Coronary artery (tissue), 2 donors: ENCODE data around the gene CENPF.
"Not testable (repeated sequence)": the region's sequence is repeated elsewhere in the genome, so short reads cannot be mapped to it uniquely, and the experiment has no call there.

Source experiments
- DNase-seq: peaks from one replicate; pipeline ENCODE4 v3.0.0-alpha.2; 2017; ENCODE audit warnings: low spot score
- H3K27ac ChIP-seq, 2 donors: fragments of 200-600 bp; sonication (generic); one replicate each; pipeline ENCODE4 v1.5.1; 2016 to 2019
- H3K4me3 ChIP-seq: fragments of 200-600 bp; sonication (generic); 2 replicates; pipeline ENCODE4 v1.5.1; 2016; ENCODE audit warnings: mild to moderate bottlenecking, moderate library complexity
- CTCF ChIP-seq: fragments of 200-600 bp; sonication (generic); IDR thresholded peaks from one replicate; pipeline ENCODE4 v1.5.1; 2019; ENCODE audit warnings: antibody characterized with exemption

Gene CENPF

GRCh38 chr1:214603819-214604252 lies 841 bp downstream of the CENPF start:
- no peak for DNase-seq
- TF ChIP-seq CTCF, result no peak
- Histone ChIP-seq H3K27ac (no peak overlapping the region), H3K4me3 (peak overlapping the region; percentile 89)

- no peak for TF ChIP-seq CTCF
- no peak overlapping the region for H3K27ac ChIP-seq
- no peak for DNase-seq
- no peak overlapping the region for H3K4me3 ChIP-seq
Observed at GRCh38 chr1:214604523-214604922, 1.5 kb downstream of the CENPF start.

- not testable (repeated sequence) for H3K4me3 ChIP-seq, DNase-seq, H3K27ac ChIP-seq
Observed at GRCh38 chr1:214605484-214605883, 2.5 kb downstream of the CENPF start.

GRCh38 chr1:214605933-214606925 lies 3.2 kb downstream of the CENPF start:
- H3K4me3 ChIP-seq, DNase-seq, H3K27ac ChIP-seq: not testable (repeated sequence)

GRCh38 chr1:214607492-214608215 lies 4.7 kb downstream of the CENPF start:
- H3K4me3 ChIP-seq, H3K27ac ChIP-seq, DNase-seq: not testable (repeated sequence)

- not testable (repeated sequence) for DNase-seq, H3K27ac ChIP-seq, H3K4me3 ChIP-seq
Observed at GRCh38 chr1:214608216-214608783, 5.3 kb downstream of the CENPF start.

GRCh38 chr1:214608817-214609216 lies 5.8 kb downstream of the CENPF start:
- not testable (repeated sequence) for H3K4me3 ChIP-seq, DNase-seq, H3K27ac ChIP-seq

- Histone ChIP-seq H3K27ac (no peak overlapping the region), H3K4me3 (no peak overlapping the region)
- no peak for DNase-seq
- TF ChIP-seq CTCF, result no peak
Observed at GRCh38 chr1:214609692-214610091, 6.7 kb downstream of the CENPF start.

- not testable (repeated sequence) for H3K4me3 ChIP-seq, H3K27ac ChIP-seq, DNase-seq
Observed at GRCh38 chr1:214610136-214610535, 7.1 kb downstream of the CENPF start.

GRCh38 chr1:214615109-214615508 lies 12.1 kb downstream of the CENPF start:
- no peak overlapping the region for H3K4me3 ChIP-seq
- TF ChIP-seq CTCF, result no peak
- DNase-seq, result no peak
- H3K27ac ChIP-seq, result no peak overlapping the region
